DOHH2 (cell line): Measurements from ENCODE around the gene ERAP2.

Experiments
- CTCF ChIP-seq: fragments of 200-600 bp; sonication (generic); IDR thresholded peaks from one replicate; pipeline ENCODE4 v1.5.1; 2014; ENCODE audit warnings: antibody characterized with exemption, mild to moderate bottlenecking, low read depth, low read length; ENCODE audit not compliant: poor library complexity, severe bottlenecking
- EZH2phosphoT487 ChIP-seq: fragments of 200-600 bp; sonication (generic); IDR thresholded peaks from 2 replicates; pipeline ENCODE4 v1.6.1; 2017; ENCODE audit warnings: borderline replicate concordance, mild to moderate bottlenecking, antibody characterized with exemption, low read length, moderate library complexity, mixed read lengths

- TF ChIP-seq CTCF (no peak), EZH2phosphoT487 (no peak)
Observed at GRCh38 chr5:96920744-96921355, 44.5 kb downstream of the ERAP2 start.
